Measurements from ENCODE around the gene LYST. TPM values are rescaled to one million over a fixed set of nuclear protein-coding genes. Genes with fewer than 3 reads are reported as not detected.

LYST gene
- total and polyA plus RNA-seq, 2 experiments from 2014 or later = 3.0 to 6.1 TPM

DNA sequence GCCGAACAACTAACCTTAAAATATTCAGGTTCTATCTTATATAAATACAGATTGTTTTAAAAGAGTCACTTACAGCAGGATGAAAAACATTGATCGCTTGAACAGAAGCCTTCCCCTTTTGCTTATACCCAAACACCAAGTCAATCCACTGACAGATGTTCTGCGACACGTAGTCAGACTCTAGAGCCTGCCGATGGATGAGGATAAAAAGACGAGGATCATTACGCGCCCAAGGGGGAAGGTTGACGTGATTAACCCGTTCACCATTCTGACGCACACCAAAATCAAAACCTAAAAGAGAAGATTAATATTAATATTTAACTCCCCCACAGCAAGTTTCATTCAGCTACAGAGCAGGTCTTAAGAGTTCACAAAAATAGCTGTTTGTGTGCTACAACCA lies 157.7 kb downstream of the LYST start:
- Histone ChIP-seq H3K27ac (peak overlapping the region; percentile 55), H3K4me2 (no peak overlapping the region)

DNA sequence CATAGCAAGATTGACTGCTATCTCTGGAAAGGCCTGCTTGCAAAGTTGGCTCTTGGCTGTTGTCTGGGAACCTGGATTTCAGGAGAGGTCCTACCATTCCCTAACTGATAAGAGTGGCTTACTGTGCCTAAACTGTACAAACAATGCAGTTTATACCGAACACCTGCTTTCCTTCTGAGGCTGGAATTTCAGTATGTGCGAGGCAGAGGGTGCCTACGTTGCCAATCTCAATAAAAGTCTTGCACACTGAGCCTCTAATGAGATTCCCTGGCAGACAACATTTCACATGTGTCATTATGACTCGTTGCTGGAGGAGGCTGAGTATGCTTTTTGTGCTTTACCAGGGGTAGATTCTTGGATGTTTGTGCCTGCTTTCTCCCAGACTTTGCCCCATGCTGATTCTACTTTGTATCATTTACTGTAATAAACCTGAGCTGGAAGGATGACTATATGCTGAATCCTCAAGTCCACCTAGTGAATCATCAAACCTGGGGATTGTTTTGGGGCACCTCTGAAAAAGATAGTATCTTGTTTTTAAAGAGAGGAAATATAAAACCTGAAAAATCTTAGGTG lies 158.2 kb downstream of the LYST start:
- H3K9me2 ChIP-seq (replicated peaks; ENCODE audit: insufficient read depth) = no peaks in the 10 kb centered on the region
- H3K79me2 ChIP-seq = no peaks in the 10 kb centered on the region
- peak overlapping the region; percentile 35 for H3K4me2 ChIP-seq
- H3K4me1 ChIP-seq (ENCODE audit: insufficient read depth) = no peaks in the 10 kb centered on the region
- TF ChIP-seq EZH2 (IDR thresholded peaks at IDR 0.05; ENCODE audit: borderline replicate concordance) (no peak), EZH2phosphoT487 (IDR thresholded peaks at IDR 0.05; ENCODE audit: low read depth, severe bottlenecking, unreplicated experiment) (no peak)
- TF ChIP-seq, protein P1, sequence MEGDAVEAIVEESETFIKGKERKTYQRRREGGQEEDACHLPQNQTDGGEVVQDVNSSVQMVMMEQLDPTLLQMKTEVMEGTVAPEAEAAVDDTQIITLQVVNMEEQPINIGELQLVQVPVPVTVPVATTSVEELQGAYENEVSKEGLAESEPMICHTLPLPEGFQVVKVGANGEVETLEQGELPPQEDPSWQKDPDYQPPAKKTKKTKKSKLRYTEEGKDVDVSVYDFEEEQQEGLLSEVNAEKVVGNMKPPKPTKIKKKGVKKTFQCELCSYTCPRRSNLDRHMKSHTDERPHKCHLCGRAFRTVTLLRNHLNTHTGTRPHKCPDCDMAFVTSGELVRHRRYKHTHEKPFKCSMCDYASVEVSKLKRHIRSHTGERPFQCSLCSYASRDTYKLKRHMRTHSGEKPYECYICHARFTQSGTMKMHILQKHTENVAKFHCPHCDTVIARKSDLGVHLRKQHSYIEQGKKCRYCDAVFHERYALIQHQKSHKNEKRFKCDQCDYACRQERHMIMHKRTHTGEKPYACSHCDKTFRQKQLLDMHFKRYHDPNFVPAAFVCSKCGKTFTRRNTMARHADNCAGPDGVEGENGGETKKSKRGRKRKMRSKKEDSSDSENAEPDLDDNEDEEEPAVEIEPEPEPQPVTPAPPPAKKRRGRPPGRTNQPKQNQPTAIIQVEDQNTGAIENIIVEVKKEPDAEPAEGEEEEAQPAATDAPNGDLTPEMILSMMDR (IDR thresholded peaks at IDR 0.05; ENCODE audit: poor library complexity) = no peak
- H3K27me3 ChIP-seq = no peaks in the 10 kb centered on the region
- 54% methylated on average over 4 of the region's 4 CpGs for WGBS (ENCODE audit: low lambda C conversion rate, missing lambda C conversion rate)
- H3K36me3 ChIP-seq (replicated peaks; ENCODE audit: insufficient read depth, low read depth) = no peaks in the 10 kb centered on the region
- no peak overlapping the region for H3K4me3 ChIP-seq
- no peaks in the 10 kb centered on the region for H3K9me3 ChIP-seq (ENCODE audit: low read depth)
- H3K27ac ChIP-seq = peak overlapping the region; percentile 63
- H2AFZ ChIP-seq = no peak overlapping the region
- peak; percentile 40 for DNase-seq (ENCODE audit: low spot score)
- no peaks in the 10 kb centered on the region for H4K20me1 ChIP-seq (ENCODE audit: insufficient read depth, poor library complexity, severe bottlenecking)

More for the DNA sequence above, 157.7 kb downstream of the LYST start:
- H3K36me3 ChIP-seq (replicated peaks; ENCODE audit: insufficient read depth, low read depth) = no peaks in the 10 kb centered on the region
- H3K9me3 ChIP-seq (ENCODE audit: low read depth) = no peaks in the 10 kb centered on the region
- H3K4me3 ChIP-seq = no peak overlapping the region
- no peaks in the 10 kb centered on the region for H3K9me2 ChIP-seq (replicated peaks; ENCODE audit: insufficient read depth)
- no peaks in the 10 kb centered on the region for H3K4me1 ChIP-seq (ENCODE audit: insufficient read depth)
- no peak overlapping the region for H2AFZ ChIP-seq
- no peaks in the 10 kb centered on the region for H4K20me1 ChIP-seq (ENCODE audit: insufficient read depth, poor library complexity, severe bottlenecking)
- DNase-seq (ENCODE audit: low spot score) = no peak
- TF ChIP-seq, protein P1 (IDR thresholded peaks at IDR 0.05; ENCODE audit: poor library complexity) = no peak
- TF ChIP-seq EZH2phosphoT487 (IDR thresholded peaks at IDR 0.05; ENCODE audit: low read depth, severe bottlenecking, unreplicated experiment) (no peak), EZH2 (IDR thresholded peaks at IDR 0.05; ENCODE audit: borderline replicate concordance) (no peak)
- no peaks in the 10 kb centered on the region for H3K27me3 ChIP-seq
- WGBS (ENCODE audit: low lambda C conversion rate, missing lambda C conversion rate) = 96% methylated on average over 11 of the region's 11 CpGs
- no peaks in the 10 kb centered on the region for H3K79me2 ChIP-seq

DNA sequence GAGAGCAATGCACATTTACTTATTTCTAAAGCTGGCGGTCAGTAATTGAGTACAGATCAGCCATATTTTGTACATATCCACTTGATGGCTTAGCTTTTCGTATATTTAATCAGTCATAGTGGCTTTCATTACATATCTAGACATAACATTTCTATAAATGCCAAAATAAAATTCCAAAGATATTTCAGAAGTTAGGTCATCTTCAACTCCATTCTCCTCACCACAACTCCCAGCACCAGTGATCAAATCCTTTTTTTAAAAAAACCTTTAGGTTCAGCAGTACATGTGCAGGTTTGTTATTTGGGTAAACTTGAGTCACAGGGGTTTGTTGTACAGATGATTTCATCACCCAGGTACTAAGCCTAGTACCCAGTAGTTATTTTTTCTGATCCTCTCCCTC lies 163.2 kb downstream of the LYST start:
- H3K4me1 ChIP-seq (ENCODE audit: insufficient read depth) = no peaks in the 10 kb centered on the region
- WGBS (ENCODE audit: low lambda C conversion rate, missing lambda C conversion rate) = 88% methylated on average over 2 of the region's 2 CpGs
- no peak for TF ChIP-seq EZH2 (IDR thresholded peaks at IDR 0.05; ENCODE audit: borderline replicate concordance)
- no peaks in the 10 kb centered on the region for H3K9me3 ChIP-seq (ENCODE audit: low read depth)
- DNase-seq (ENCODE audit: low spot score) = no peak
- H3K36me3 ChIP-seq (replicated peaks; ENCODE audit: insufficient read depth, low read depth) = no peaks in the 10 kb centered on the region
- no peak overlapping the region for H2AFZ ChIP-seq
- no peaks in the 10 kb centered on the region for H3K27me3 ChIP-seq
- no peaks in the 10 kb centered on the region for H3K9me2 ChIP-seq (replicated peaks; ENCODE audit: insufficient read depth)
- no peaks in the 10 kb centered on the region for H3K79me2 ChIP-seq
- no peaks in the 10 kb centered on the region for H4K20me1 ChIP-seq (ENCODE audit: insufficient read depth, poor library complexity, severe bottlenecking)
- no peak overlapping the region for H3K4me2 ChIP-seq
- no peak overlapping the region for H3K27ac ChIP-seq
- H3K4me3 ChIP-seq = no peak overlapping the region

DNA sequence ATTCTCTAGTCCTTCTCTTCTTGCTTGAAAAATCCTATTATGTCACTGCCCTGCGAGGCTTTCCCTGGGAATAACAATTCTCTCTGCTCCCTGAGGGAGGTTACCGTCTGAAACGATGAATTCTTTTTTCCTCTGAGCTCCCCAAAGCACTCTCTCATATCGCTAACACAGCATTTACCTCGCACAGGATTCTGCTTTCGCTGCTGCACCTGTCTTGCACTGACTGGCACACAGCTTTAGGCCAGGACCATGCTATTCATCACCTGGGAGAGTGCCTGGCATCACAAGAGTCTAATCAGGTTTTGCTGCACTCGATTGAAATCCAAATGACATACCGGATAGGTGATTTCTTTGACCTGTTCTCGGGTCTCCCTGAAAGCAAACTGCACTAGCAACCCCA lies 164.3 kb downstream of the LYST start:
- no peaks in the 10 kb centered on the region for H3K4me1 ChIP-seq (ENCODE audit: insufficient read depth)
- no peak overlapping the region for H3K4me3 ChIP-seq
- no peaks in the 10 kb centered on the region for H4K20me1 ChIP-seq (ENCODE audit: insufficient read depth, poor library complexity, severe bottlenecking)
- 87% methylated on average over 9 of the region's 9 CpGs for WGBS (ENCODE audit: low lambda C conversion rate, missing lambda C conversion rate)
- H3K79me2 ChIP-seq = no peaks in the 10 kb centered on the region
- no peaks in the 10 kb centered on the region for H3K9me3 ChIP-seq (ENCODE audit: low read depth)
- TF ChIP-seq, protein P1 (IDR thresholded peaks at IDR 0.05; ENCODE audit: poor library complexity) = no peak
- TF ChIP-seq EZH2phosphoT487 (IDR thresholded peaks at IDR 0.05; ENCODE audit: low read depth, severe bottlenecking, unreplicated experiment) (no peak), EZH2 (IDR thresholded peaks at IDR 0.05; ENCODE audit: borderline replicate concordance) (no peak)
- H3K36me3 ChIP-seq (replicated peaks; ENCODE audit: insufficient read depth, low read depth) = no peaks in the 10 kb centered on the region
- H3K27ac ChIP-seq = no peak overlapping the region
- no peaks in the 10 kb centered on the region for H3K9me2 ChIP-seq (replicated peaks; ENCODE audit: insufficient read depth)
- no peak overlapping the region for H3K4me2 ChIP-seq
- H3K27me3 ChIP-seq = no peaks in the 10 kb centered on the region
- H2AFZ ChIP-seq = no peak overlapping the region
- DNase-seq (ENCODE audit: low spot score) = no peak

All from hepatocyte (in vitro differentiated cells).